Kidney (tissue), 14 donors: Measurements from ENCODE around the gene SAMD3. TPM values are rescaled to one million over a fixed set of nuclear protein-coding genes. Genes with fewer than 3 reads are reported as not detected.

Experiments
- DNase-seq, 5 donors: peaks; one replicate each; pipeline ENCODE4 v3.0.0-alpha.2; 2013 to 2020
- FAIRE-seq: peaks from 2 replicates; lab custom pipeline; 2012; peaks lifted over from hg19 to GRCh38; lab: Jason Lieb, UNC
- H3K27ac ChIP-seq, 2 donors: one replicate each; pipeline ENCODE4 v1.7.0; 2013; ENCODE audit warnings: low read depth in 2 of 2, low read length in 2 of 2, inconsistent platforms in 1 of 2
- H3K27me3 ChIP-seq: one replicate; pipeline ENCODE4 v1.7.1; 2013; ENCODE audit warnings: low read length, inconsistent platforms; ENCODE audit not compliant: control insufficient read depth, insufficient read depth
- H3K36me3 ChIP-seq, 3 donors: one replicate each; pipeline versions ENCODE4 v1.7.0 to v1.7.1; 2013; ENCODE audit warnings: low read length in 3 of 3, control low read depth in 1 of 3, inconsistent platforms in 1 of 3; ENCODE audit not compliant: insufficient read depth in 3 of 3, control insufficient read depth in 2 of 3
- H3K4me1 ChIP-seq, 3 donors: one replicate each; pipeline versions ENCODE4 v1.7.0 to v1.7.1; 2013; ENCODE audit warnings: low read length in 3 of 3, inconsistent platforms in 1 of 3, low read depth in 1 of 3; ENCODE audit not compliant: control insufficient read depth in 2 of 3, insufficient read depth in 2 of 3
- H3K4me3 ChIP-seq, 3 donors: one replicate each; pipeline versions ENCODE4 v1.7.0 to v1.8.1; 2013; ENCODE audit warnings: low read length in 3 of 3, control low read depth in 1 of 3, inconsistent platforms in 1 of 3
- H3K9ac ChIP-seq, 3 donors: one replicate each; pipeline versions ENCODE4 v1.7.0 to v1.7.1; 2013; ENCODE audit warnings: low read length in 3 of 3, control low read depth in 1 of 3, inconsistent platforms in 1 of 3
- H3K9me3 ChIP-seq, 3 donors: one replicate each; pipeline versions ENCODE4 v1.7.0 to v1.7.1; 2013; ENCODE audit warnings: low read length in 3 of 3, control low read depth in 1 of 3, inconsistent platforms in 1 of 3; ENCODE audit not compliant: control insufficient read depth in 2 of 3, insufficient read depth in 1 of 3
- CTCF ChIP-seq: IDR thresholded peaks from 3 replicates; pipeline ENCODE4 v1.5.1; 2012; ENCODE audit warnings: mild to moderate bottlenecking, moderate library complexity, borderline replicate concordance; ENCODE audit not compliant: insufficient read depth; ENCODE audit errors: extremely low read depth
- intact Hi-C: fragments of 100-400 bp; cut with DNase I; formaldehyde crosslinking; loops from one replicate; pipeline ENCODE4 v1.11.1; 2022
- polyA plus RNA-seq: library from polyadenylated mRNA; stranded (reverse); fragments of 350-450 nt; fragmentation: Illumina TruSeq; extraction: RNeasy Lipid Tissue Mini Kit (QIAGEN cat#74804); gene quantifications from one replicate; pipeline ENCODE4 v1.2.3, GENCODE V29; 2014; ENCODE audit warnings: low read depth, low replicate concordance; ENCODE audit not compliant: insufficient read depth
- total RNA-seq: library from RNA; stranded (reverse); fragmentation: NEBNext Ultra II Directional; extraction: Animal tissue kit (Norgen Biotek cat#: 25700); gene quantifications from one replicate; pipeline ENCODE4 v1.2.1, GENCODE V29; 2021
- donor health status: control.
- donor health status: control.
- donor health status: control.
- donor health status: control.
- donor health status: control.
- donor health status: DM: yes; HTN: yes; CAD: no.
- donor health status: Normal renal cell carcinoma (clear cell type).

Gene SAMD3
- total and polyA plus RNA-seq, 2 donors from 2014 or later = 1.1 to 3.5 TPM

- intact Hi-C loops = no loop called here
- no peak overlapping the region for H3K27ac ChIP-seq
- TF ChIP-seq CTCF = no peak
- peaks cover 0 to 3% (median 0%) of the 10 kb centered on the region in 3 donors for H3K4me1 ChIP-seq
- no peaks in the 10 kb centered on the region for H3K27me3 ChIP-seq
- DNase-seq = no peak
- H3K36me3 ChIP-seq = no peaks in the 10 kb centered on the region
- FAIRE-seq = no peak
- H3K4me3 ChIP-seq = no peak overlapping the region
- no peak overlapping the region for H3K9ac ChIP-seq
- no peaks in the 10 kb centered on the region for H3K9me3 ChIP-seq
These were observed 106.5 kb downstream of the SAMD3 start for GRCh38 chr6:130116273-130116672.

GRCh38 chr6:130115036-130115435, 107.7 kb downstream of the SAMD3 start:
- Histone ChIP-seq H3K4me3 (no peak overlapping the region), H3K27me3 (no peaks in the 10 kb centered on the region), H3K9me3 (no peaks in the 10 kb centered on the region), H3K36me3 (no peaks in the 10 kb centered on the region), H3K9ac (no peak overlapping the region), H3K4me1 (peaks cover 0 to 3% (median 0%) of the 10 kb centered on the region in 3 donors), H3K27ac (no peak overlapping the region)
- no peak for TF ChIP-seq CTCF
- DNase-seq (no peak), FAIRE-seq (no peak)
- intact Hi-C loops = no loop called here

GRCh38 chr6:130113201-130113710, 109.5 kb downstream of the SAMD3 start:
- Histone ChIP-seq H3K27me3 (no peaks in the 10 kb centered on the region), H3K36me3 (no peaks in the 10 kb centered on the region), H3K4me1 (peaks cover 0 to 3% (median 0%) of the 10 kb centered on the region in 3 donors), H3K4me3 (no peak overlapping the region), H3K27ac (no peak overlapping the region), H3K9me3 (no peaks in the 10 kb centered on the region), H3K9ac (no peak overlapping the region)
- no peak for FAIRE-seq
- DNase-seq = peak in 2 of 5 donors; percentile 5 to 7
- intact Hi-C loops = no loop called here
- no peak for TF ChIP-seq CTCF

GRCh38 chr6:130111031-130111430, 111.7 kb downstream of the SAMD3 start:
- FAIRE-seq = no peak
- no peaks in the 10 kb centered on the region for H3K36me3 ChIP-seq

More at GRCh38 chr6:130111031-130111430, 111.7 kb downstream of the SAMD3 start:
- no peaks in the 10 kb centered on the region for H3K27me3 ChIP-seq
- DNase-seq = no peak
- no peak overlapping the region for H3K9ac ChIP-seq
- TF ChIP-seq CTCF = no peak
- no peaks in the 10 kb centered on the region for H3K9me3 ChIP-seq
- intact Hi-C loops = no loop called here
- H3K27ac ChIP-seq = no peak overlapping the region
- no peaks in the 10 kb centered on the region for H3K4me1 ChIP-seq
- H3K4me3 ChIP-seq = no peak overlapping the region
